ENCODE results near the gene DOCK6.

- TF ChIP-seq CTCF (IDR thresholded peaks at IDR 0.05) (no peak), POLR2AphosphoS5 (IDR thresholded peaks at IDR 0.05) (no peak), EP300 (IDR thresholded peaks at IDR 0.05) (no peak)
These were observed 4.4 kb downstream of the DOCK6 start for GRCh38 chr19:11257846-11258380.

All from sigmoid colon (tissue), 4 donors.